ENCODE data around the gene ITGB5. TPM values are rescaled to one million over a fixed set of nuclear protein-coding genes. Genes with fewer than 3 reads are reported as not detected.

ITGB5 gene
- total and polyA plus RNA-seq, 2 donors (not counting 3 experiments of a cell fraction or from before 2014, with no cell fraction given) = 144 to 170 TPM

- ChIA-PET CTCF (interaction anchor here (0.6 to 3.2 kb wide), 20 partner anchors 8 to 85 kb away, joined by 3 to 26 read pairs (median 4); no protein-coding TSS in a partner anchor), POLR2A (interaction anchor here (1.2 kb wide), 1 partner anchor 10 kb away, joined by 7 read pairs; no protein-coding TSS in a partner anchor)
- peak; percentile 82 for FAIRE-seq
- Histone ChIP-seq H4K20me1 (replicated peaks; ENCODE audit: control insufficient read depth, extremely low read depth, insufficient read depth, low read length) (no peaks in the 10 kb centered on the region), H3K4me3 (replicated peaks in 1 of 3; ENCODE audit: insufficient read depth in 1 of 3, low read depth in 1 of 3, low read length in 3 of 3) (no peak overlapping the region), H3K27me3 (ENCODE audit: control insufficient read depth in 2 of 2, insufficient read depth in 2 of 2, low read length in 2 of 2) (no peaks in the 10 kb centered on the region), H3K36me3 (ENCODE audit: control insufficient read depth in 2 of 2, extremely low read depth in 1 of 2, insufficient read depth in 2 of 2, low read length in 2 of 2) (peaks cover 0 to 6% of the 10 kb centered on the region in 2 experiments), H2AFZ (ENCODE audit: low read depth, low read length) (peak overlapping the region; percentile 25), H3K4me1 (ENCODE audit: control insufficient read depth, extremely low read depth, insufficient read depth, low read length) (peaks cover 9% of the 10 kb centered on the region), H3K27ac (ENCODE audit: insufficient read depth, low read depth, low read length) (peak overlapping the region; percentile 11), H3K4me2 (ENCODE audit: insufficient read depth, low read length) (no peak overlapping the region), H3K79me2 (ENCODE audit: control insufficient read depth, insufficient read depth, low read length) (no peaks in the 10 kb centered on the region), H3K9ac (replicated peaks; ENCODE audit: extremely low read depth, insufficient read depth, low read length) (peak overlapping the region; percentile 25), H3K9me3 (replicated peaks; ENCODE audit: control insufficient read depth, insufficient read depth, low read length) (no peaks in the 10 kb centered on the region), H3K9me1 (replicated peaks; ENCODE audit: control insufficient read depth, extremely low read depth, insufficient read depth, low read length) (no peaks in the 10 kb centered on the region)
- peak; percentile 70 for DNase-seq (ENCODE audit: low read depth, low spot score)
- TF ChIP-seq FOS (IDR thresholded peaks at IDR 0.05; ENCODE audit: borderline replicate concordance, insufficient read depth, low read length) (peak; percentile 30), POLR2AphosphoS5 (IDR thresholded peaks at IDR 0.05; ENCODE audit: insufficient read depth, low read depth, low read length) (peak; percentile 13), MAX (IDR thresholded peaks at IDR 0.05; ENCODE audit: insufficient read depth, insufficient read length) (no peak)
- no TSS peak for BruUV-seq (replicated peaks)
- dilution Hi-C loops (cut with MboI; ENCODE audit: extremely low pct_ligation_motif_present, low sequenced_read_pairs) = no loop called here
- intact Hi-C loops (cut with micrococcal nuclease) = loop anchor here (2.0 kb wide), 1 partner anchor 15 kb away; no protein-coding TSS in a partner anchor
Observed at GRCh38 chr3:124845406-124845805, 41.8 kb downstream of the ITGB5 start.

- ChIA-PET CTCF (no interaction called here), POLR2A (no interaction called here)
- Histone ChIP-seq H2AFZ (ENCODE audit: low read depth, low read length) (no peak overlapping the region), H4K20me1 (replicated peaks; ENCODE audit: control insufficient read depth, extremely low read depth, insufficient read depth, low read length) (no peaks in the 10 kb centered on the region), H3K4me2 (ENCODE audit: insufficient read depth, low read length) (no peak overlapping the region), H3K36me3 (ENCODE audit: control insufficient read depth in 2 of 2, extremely low read depth in 1 of 2, insufficient read depth in 2 of 2, low read length in 2 of 2) (peaks cover 0 to 6% of the 10 kb centered on the region in 2 experiments), H3K9me3 (replicated peaks; ENCODE audit: control insufficient read depth, insufficient read depth, low read length) (no peaks in the 10 kb centered on the region), H3K4me1 (ENCODE audit: control insufficient read depth, extremely low read depth, insufficient read depth, low read length) (peaks cover 9% of the 10 kb centered on the region), H3K27ac (ENCODE audit: insufficient read depth, low read depth, low read length) (no peak overlapping the region), H3K9me1 (replicated peaks; ENCODE audit: control insufficient read depth, extremely low read depth, insufficient read depth, low read length) (no peaks in the 10 kb centered on the region), H3K4me3 (replicated peaks in 1 of 3; ENCODE audit: insufficient read depth in 1 of 3, low read depth in 1 of 3, low read length in 3 of 3) (no peak overlapping the region), H3K27me3 (ENCODE audit: control insufficient read depth in 2 of 2, insufficient read depth in 2 of 2, low read length in 2 of 2) (no peaks in the 10 kb centered on the region), H3K79me2 (ENCODE audit: control insufficient read depth, insufficient read depth, low read length) (no peaks in the 10 kb centered on the region), H3K9ac (replicated peaks; ENCODE audit: extremely low read depth, insufficient read depth, low read length) (no peak overlapping the region)
- intact Hi-C loops (cut with micrococcal nuclease) (loop anchor here (2.0 kb wide), 1 partner anchor 17 kb away; no protein-coding TSS in a partner anchor), dilution Hi-C loops (cut with MboI; ENCODE audit: extremely low pct_ligation_motif_present, low sequenced_read_pairs) (no loop called here)
- TF ChIP-seq MAX (IDR thresholded peaks at IDR 0.05; ENCODE audit: insufficient read depth, insufficient read length) = no peak
- TF ChIP-seq POLR2A (IDR thresholded peaks at IDR 0.05; ENCODE audit: low read depth, low read length) = no peak
- TF ChIP-seq CTCF (IDR thresholded peaks at IDR 0.05; ENCODE audit: extremely low read depth in 1 of 2, insufficient read depth in 1 of 2, low read depth in 1 of 2, low read length in 2 of 2) = no peak
- no peak for TF ChIP-seq FOS (IDR thresholded peaks at IDR 0.05; ENCODE audit: borderline replicate concordance, insufficient read depth, low read length)
- TF ChIP-seq JUN (IDR thresholded peaks at IDR 0.05; ENCODE audit: borderline replicate concordance, insufficient read depth, insufficient read length, low read depth) = no peak
- TF ChIP-seq POLR2AphosphoS5 (IDR thresholded peaks at IDR 0.05; ENCODE audit: insufficient read depth, low read depth, low read length) = no peak
- TF ChIP-seq EZH2 (IDR thresholded peaks at IDR 0.05; ENCODE audit: borderline replicate concordance, low read depth, low read length, severe bottlenecking) = no peak
- no peak for TF ChIP-seq MYC (IDR thresholded peaks at IDR 0.05; ENCODE audit: low read depth, low read length)
- TF ChIP-seq GATA2 (IDR thresholded peaks at IDR 0.05; ENCODE audit: insufficient read depth, insufficient read length, low read depth, low read length) = no peak
- no peak for DNase-seq (ENCODE audit: low read depth, low spot score)
- no TSS peak for BruUV-seq (replicated peaks)
- FAIRE-seq = no peak
Observed at GRCh38 chr3:124843506-124844177, 43.5 kb downstream of the ITGB5 start.

Measured in endothelial cell of umbilical vein (primary cell).